ENCODE data around the gene GMFB. TPM values are rescaled to one million over a fixed set of nuclear protein-coding genes. Genes with fewer than 3 reads are reported as not detected.

The GMFB gene
- total RNA-seq, 1 donor = 129 TPM

DNA sequence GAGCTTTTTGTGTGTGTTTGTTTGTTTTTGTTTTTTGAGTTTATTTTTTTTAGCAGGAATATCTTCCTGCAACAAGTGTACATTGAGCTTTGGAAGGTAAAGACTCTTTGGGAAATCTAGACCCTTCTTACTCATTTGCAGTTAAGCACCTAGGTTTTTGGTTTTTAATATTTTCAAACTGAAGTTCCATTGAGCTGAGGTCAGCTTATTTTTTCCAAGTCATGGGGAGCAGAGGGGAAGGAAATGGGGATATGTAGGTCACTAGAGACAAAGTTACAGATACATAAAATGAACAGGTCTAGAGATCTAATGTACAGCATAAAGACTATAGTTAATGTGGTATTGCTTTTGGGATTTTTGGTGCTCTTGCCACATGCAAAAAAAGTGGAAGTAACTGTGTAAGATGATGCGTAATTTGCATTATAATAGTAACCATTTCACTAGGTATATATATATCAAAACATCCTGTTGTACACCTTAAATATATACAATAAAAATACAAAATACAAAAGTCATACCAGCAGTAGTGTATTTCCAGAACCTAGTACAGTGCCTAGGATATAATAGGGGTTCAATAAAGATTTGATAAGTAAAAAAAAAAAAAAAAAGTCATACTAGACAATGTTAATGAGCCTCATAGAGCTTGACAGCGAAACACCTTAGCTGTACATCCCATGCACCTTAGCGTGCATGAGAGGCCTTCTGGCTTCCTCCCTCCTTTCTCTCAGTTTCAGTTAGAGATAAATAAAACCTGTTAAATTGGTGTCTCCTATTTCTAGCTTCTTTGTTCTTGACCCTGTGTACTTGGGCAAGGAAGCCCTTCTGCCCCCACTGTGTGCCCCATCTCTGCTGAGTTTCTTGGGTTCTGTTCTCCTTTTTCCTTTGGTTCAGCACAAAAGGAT lies 43.6 kb upstream of the GMFB start:
- TF ChIP-seq, protein P1, sequence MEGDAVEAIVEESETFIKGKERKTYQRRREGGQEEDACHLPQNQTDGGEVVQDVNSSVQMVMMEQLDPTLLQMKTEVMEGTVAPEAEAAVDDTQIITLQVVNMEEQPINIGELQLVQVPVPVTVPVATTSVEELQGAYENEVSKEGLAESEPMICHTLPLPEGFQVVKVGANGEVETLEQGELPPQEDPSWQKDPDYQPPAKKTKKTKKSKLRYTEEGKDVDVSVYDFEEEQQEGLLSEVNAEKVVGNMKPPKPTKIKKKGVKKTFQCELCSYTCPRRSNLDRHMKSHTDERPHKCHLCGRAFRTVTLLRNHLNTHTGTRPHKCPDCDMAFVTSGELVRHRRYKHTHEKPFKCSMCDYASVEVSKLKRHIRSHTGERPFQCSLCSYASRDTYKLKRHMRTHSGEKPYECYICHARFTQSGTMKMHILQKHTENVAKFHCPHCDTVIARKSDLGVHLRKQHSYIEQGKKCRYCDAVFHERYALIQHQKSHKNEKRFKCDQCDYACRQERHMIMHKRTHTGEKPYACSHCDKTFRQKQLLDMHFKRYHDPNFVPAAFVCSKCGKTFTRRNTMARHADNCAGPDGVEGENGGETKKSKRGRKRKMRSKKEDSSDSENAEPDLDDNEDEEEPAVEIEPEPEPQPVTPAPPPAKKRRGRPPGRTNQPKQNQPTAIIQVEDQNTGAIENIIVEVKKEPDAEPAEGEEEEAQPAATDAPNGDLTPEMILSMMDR (IDR thresholded peaks at IDR 0.05; ENCODE audit: insufficient read depth, low read length) = no peak
- H3K4me3 ChIP-seq (ENCODE audit: low read depth, low read length) = no peak overlapping the region
- DNase-seq (ENCODE audit: low read depth) = no peak

DNA sequence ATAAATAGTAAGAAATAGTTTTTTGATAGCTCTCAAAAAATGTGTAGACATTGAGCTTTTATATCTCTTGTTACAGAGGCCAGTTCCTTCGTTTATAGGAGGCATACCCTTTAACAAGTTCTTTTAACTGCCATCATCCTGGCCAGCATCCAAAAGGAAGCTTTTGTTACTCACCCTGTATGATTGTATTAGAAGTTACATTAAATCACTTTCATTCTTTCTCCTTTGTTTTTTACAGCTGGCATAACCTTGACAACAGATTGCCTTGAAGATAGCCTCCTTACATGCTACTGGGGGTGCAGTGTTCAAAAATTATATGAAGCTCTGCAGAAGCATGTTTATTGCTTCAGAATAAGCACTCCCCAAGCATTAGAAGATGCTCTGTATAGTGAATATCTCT lies 41.0 kb upstream of the GMFB start:
- peak; percentile 55 for DNase-seq (ENCODE audit: low read depth)
- TF ChIP-seq, protein P1 (IDR thresholded peaks at IDR 0.05; ENCODE audit: insufficient read depth, low read length) = no peak
- H3K4me3 ChIP-seq (ENCODE audit: low read depth, low read length) = no peak overlapping the region

DNA sequence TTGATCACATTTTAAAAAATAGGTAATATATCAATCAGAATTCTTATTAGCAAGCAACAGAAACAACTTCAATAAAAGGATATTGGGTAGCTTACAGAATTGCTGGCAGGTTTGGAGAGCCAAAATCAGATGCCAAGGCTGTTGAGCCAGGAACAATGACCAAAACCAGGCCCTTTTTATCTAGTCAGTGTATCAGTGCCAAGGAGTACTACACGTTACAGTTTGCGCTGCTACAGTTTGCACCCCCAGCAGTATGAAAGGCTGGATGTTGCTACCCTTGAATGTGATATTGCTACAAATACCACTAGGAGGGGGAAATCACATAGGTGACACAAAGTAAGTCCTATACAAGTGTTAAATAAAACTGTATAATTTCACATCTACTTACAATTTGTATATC lies 40.2 kb upstream of the GMFB start:
- no peak for DNase-seq (ENCODE audit: low read depth)
- TF ChIP-seq, protein P1 (IDR thresholded peaks at IDR 0.05; ENCODE audit: insufficient read depth, low read length) = no peak
- H3K4me3 ChIP-seq (ENCODE audit: low read depth, low read length) = no peak overlapping the region

DNA sequence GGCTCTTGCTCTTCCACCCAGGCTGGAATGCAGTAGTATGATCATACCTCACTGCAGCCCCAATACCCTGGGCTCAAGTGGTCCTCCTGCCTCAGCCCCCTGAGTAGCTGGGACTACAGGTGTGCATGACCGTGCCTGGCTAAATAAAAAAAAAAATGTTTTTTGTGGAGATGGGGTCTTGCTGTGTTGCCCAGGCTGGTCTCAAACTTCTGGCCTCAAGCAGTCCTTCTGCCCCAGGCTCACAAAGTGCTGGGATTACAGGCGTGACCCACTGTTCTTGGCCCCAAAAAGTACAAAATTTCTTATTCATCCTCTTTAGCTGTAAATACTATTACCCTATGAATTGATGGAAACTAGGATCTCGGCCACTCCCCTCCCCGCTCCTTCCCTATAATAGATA lies 35.6 kb upstream of the GMFB start:
- TF ChIP-seq, protein P1 (IDR thresholded peaks at IDR 0.05; ENCODE audit: insufficient read depth, low read length) = no peak
- H3K4me3 ChIP-seq (ENCODE audit: low read depth, low read length) = no peak overlapping the region
- no peak for DNase-seq (ENCODE audit: low read depth)

DNA sequence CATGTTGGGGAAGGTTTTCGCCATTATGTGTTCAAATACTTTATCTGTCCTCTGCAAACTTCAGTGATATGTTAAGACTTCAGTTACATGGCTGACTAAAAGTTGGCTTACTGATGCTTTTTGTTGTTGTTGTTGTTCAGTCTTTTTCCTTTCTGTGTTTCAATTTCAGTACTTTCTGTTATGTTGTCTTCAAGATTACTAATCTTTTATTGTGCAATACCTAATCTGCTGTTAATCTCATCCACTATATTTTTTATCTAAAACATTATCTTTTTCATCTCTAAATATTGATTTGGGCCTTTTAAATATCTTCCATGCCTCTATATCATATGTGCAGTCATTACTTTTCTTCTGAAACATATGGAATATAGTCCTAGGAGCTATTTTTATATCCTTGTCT lies 27.9 kb upstream of the GMFB start:
- DNase-seq (ENCODE audit: low read depth) = no peak
- TF ChIP-seq, protein P1 (IDR thresholded peaks at IDR 0.05; ENCODE audit: insufficient read depth, low read length) = no peak
- no peak overlapping the region for H3K4me3 ChIP-seq (ENCODE audit: low read depth, low read length)

DNA sequence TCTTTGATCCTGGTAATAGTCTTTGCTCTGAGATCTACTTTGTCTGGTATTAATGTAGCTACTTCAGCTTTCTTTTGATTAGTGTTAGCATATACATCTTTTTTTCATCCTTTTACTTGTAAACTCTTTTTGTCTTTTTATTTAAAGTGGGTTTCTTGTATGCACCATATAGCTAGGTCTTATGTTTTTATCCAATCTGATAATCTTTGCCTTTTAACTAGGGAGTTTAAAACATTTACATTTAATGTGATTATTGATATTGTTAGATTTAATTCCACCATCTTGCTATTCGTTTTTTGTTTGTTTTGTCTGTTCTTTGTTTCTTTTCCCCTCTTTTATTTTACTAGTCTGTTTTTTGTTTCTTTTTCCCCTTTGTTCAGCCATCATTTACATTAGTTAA lies 26.9 kb upstream of the GMFB start:
- TF ChIP-seq, protein P1 (IDR thresholded peaks at IDR 0.05; ENCODE audit: insufficient read depth, low read length) = no peak
- no peak for DNase-seq (ENCODE audit: low read depth)
- no peak overlapping the region for H3K4me3 ChIP-seq (ENCODE audit: low read depth, low read length)
